GM10266 (cell line): ENCODE measurements around the gene OR2V2.
A peak's percentile ranks its signal among the peaks of the same experiment; 100 is the strongest.
"Not testable (repeated sequence)": the region's sequence is repeated elsewhere in the genome, so short reads cannot be mapped to it uniquely, and the experiment has no call there.

Experiments used
- DNase-seq: peaks from one replicate; pipeline ENCODE4 v3.0.0; 2012; ENCODE audit errors: extremely low spot score
- TF ChIP-seq, protein P1 (sequence below): IDR thresholded peaks from 2 replicates; pipeline ENCODE4 v1.5.1; 2012; ENCODE audit warnings: mild to moderate bottlenecking, low read depth; ENCODE audit not compliant: control insufficient read depth, insufficient read depth; ENCODE audit errors: missing control alignments

Gene OR2V2

DNA sequence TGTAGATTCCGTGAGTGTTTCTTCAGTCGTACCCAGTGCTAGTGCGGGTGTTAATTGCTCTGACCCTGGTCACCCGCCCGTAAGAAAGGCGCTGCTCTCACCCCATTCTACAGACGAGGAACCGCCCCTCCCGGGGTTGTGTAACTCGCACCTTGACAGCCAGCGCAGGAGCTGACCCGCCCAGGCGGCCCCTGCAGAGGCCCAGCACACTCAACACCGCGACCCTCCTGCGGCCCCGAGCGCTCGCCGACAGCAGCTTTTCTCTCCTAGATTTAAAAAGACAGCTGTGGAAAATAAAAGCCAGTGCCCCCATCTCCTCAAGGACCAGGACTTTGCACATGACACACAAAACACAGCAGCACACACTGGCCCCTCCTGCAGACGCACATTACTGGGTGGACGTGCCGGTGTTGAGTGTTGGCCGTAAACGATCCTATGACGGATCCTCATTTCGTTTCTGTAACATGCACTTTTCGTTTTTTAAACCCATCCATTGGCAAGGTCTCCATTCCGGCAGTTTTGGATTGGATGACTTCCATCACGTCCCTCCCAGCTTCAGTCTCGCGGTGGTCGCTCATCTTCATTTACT, 22.9 kb downstream of the OR2V2 start:
- peak; percentile 16 for DNase-seq
- TF ChIP-seq, protein P1, sequence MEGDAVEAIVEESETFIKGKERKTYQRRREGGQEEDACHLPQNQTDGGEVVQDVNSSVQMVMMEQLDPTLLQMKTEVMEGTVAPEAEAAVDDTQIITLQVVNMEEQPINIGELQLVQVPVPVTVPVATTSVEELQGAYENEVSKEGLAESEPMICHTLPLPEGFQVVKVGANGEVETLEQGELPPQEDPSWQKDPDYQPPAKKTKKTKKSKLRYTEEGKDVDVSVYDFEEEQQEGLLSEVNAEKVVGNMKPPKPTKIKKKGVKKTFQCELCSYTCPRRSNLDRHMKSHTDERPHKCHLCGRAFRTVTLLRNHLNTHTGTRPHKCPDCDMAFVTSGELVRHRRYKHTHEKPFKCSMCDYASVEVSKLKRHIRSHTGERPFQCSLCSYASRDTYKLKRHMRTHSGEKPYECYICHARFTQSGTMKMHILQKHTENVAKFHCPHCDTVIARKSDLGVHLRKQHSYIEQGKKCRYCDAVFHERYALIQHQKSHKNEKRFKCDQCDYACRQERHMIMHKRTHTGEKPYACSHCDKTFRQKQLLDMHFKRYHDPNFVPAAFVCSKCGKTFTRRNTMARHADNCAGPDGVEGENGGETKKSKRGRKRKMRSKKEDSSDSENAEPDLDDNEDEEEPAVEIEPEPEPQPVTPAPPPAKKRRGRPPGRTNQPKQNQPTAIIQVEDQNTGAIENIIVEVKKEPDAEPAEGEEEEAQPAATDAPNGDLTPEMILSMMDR = no peak

GRCh38 chr5:181170996-181171395, 23.6 kb downstream of the OR2V2 start:
- DNase-seq = no peak
- TF ChIP-seq, protein P1 = no peak

DNA sequence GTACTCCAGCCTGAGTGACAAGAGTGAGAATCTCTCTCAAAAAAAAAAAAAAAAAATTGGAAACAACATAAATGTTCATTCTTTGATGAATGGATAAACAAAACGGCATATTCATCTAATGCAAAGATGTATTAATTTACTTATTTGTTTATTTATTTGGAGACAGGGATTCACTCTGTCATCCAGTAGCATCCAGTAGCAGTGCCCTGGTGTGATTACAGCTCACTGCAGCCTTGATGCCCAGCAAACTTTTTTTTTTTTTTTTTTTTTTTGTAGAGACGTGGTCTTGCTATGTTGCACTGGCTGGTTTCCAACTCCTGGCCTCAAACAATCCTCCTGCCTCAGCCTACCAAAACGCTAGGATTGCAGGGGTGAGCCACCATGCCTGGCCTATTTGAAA, 24.4 kb downstream of the OR2V2 start:
- TF ChIP-seq, protein P1 = no peak
- DNase-seq = no peak

GRCh38 chr5:181173027-181173419, 25.6 kb downstream of the OR2V2 start:
- TF ChIP-seq, protein P1 = peak; percentile 12
- peak; percentile 17 for DNase-seq

DNA sequence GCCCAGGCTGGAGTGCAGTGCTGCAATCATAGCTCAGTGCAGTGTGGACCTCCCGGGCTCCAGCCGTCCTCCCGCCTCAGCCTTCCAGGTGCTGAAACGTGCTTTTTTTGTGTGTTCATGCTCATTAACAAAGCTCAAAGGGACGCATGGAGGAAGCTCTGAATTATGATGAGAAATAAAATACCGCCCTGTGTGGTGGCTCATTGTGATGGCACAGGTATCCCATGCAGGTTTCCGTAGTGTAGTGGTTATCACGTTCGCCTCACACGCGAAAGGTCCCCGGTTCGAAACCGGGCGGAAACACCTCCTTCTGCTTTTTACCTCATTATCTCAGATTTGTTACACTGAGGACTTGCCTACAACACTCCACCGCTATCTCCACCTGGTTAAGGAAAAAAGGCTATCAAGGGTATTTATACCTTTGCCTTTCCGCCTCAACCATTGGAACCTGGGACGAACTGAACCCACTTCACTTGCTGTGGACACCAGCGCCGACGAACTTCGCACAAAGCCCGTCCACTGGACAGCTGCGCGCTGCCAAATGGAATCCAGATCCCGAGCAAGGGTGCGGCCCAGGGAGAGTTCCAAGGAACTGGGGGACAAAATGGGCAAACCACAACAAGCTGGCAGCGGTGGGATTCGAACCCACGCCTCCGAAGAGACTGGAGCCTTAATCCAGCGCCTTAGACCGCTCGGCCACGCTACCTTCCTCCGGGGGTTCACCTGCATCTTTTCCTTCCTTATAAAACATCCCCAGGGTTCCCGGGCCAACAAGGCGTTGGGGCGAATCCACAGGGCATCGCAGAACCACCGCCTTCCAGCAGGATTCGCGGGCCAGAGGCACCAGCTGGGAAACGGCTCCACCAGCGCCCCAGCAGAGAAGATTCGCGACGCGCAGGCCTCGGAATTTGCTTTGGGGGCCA, 26.3 kb downstream of the OR2V2 start:
- peak; percentile 67 for DNase-seq
- TF ChIP-seq, protein P1 = no peak

DNA sequence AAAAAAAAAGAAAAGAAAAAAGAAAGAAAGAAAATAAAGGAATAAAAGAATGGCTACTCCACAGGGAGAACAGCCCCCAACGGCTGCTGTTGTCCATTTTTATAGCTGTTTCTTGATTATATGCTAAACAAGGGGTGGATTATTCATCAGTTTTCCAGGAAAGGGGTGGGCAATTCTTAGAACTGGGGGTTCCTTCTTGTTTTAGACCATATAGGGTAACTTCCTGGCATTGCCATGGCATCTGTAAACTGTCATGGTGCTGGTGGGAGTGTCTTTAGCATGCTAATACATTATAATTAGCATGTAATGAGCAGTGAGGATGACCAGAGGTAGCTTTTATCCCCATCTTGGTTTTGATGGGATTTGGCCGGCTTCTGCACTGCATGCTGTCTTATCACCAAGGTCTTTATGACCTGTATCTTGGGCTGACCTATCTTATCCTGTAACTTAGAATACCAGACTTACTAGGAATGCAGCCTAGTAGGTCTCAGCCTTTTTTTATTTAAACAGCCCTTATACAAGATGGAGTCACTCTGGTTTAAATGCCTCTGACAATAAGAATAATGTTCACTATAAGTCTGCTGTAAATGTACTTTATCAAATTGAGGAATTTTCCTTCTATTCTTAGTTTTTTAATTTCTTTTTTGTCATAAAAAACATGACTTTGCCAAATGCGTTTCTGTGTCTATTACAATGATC, 29.0 kb downstream of the OR2V2 start:
- DNase-seq = no peak
- TF ChIP-seq, protein P1 = no peak

DNA sequence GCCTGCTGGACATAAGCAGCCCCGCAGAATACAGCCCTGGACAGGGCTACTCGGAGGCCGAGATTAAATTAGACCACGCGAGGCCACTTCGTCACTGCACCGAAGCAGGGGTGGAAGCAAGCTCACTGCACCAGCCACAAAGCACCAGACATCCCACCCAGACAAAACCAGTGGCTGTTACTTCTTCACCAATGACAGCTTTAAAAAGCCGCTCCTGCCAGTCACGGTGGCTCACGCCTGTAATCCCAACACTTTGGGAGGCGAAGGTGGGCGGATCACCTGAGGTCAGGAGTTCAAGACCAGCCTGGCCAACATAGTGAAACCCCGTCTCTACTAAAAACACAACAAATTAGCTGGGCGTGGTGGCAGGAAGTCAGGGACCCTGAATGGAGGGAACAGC, 30.2 kb downstream of the OR2V2 start:
- DNase-seq = not testable (repeated sequence)
